IMR-90 (cell line): ENCODE results near the gene INF2. TPM values are rescaled to one million over a fixed set of nuclear protein-coding genes. Genes with fewer than 3 reads are reported as not detected.

Experiments used
- ATAC-seq: fragments of 200-7000 bp; cut with Tn5 transposase; 2 replicates; pipeline ENCODE4 v1.9.1; 2020; ENCODE audit warnings: low read depth, mild to moderate bottlenecking, moderate library complexity
- BruUV-seq: library from RNA; stranded (reverse); fragments of 400-500 nt; replicated peaks from 2 replicates; lab custom pipeline; 2021; lab: Mats Ljungman, UMichigan
- CTCF ChIA-PET: fragments of 300-600 bp; formaldehyde crosslinking; extraction: SDS; loops from one replicate; lab custom pipeline; 2021; ENCODE audit warnings: antibody characterized with exemption; lab: Yijun Ruan, JAX
- POLR2A ChIA-PET: fragments of 300-600 bp; sonication (Branson Sonifier 250); formaldehyde crosslinking; loops from one replicate; lab custom pipeline; 2022; ENCODE audit warnings: antibody characterized with exemption; ENCODE audit not compliant: unreplicated experiment; lab: Charles Lee
- DNase-seq: peaks from one replicate; pipeline ENCODE4 v3.0.0; 2013
- H2AFZ ChIP-seq: replicated peaks from 2 replicates; pipeline ENCODE3; 2013; ENCODE audit warnings: low read length, mild to moderate bottlenecking; ENCODE audit not compliant: poor library complexity
- H2AK5ac ChIP-seq: 2 replicates; pipeline ENCODE4 v1.6.1; 2013; ENCODE audit warnings: low read depth, low read length, inconsistent platforms
- H2AK9ac ChIP-seq: replicated peaks from 2 replicates; pipeline ENCODE3; 2013; ENCODE audit warnings: mild to moderate bottlenecking, low read depth, low read length, moderate library complexity; ENCODE audit not compliant: poor library complexity
- H2BK120ac ChIP-seq: 2 replicates; pipeline ENCODE4 v1.6.1; 2013; ENCODE audit warnings: low read depth, low read length, inconsistent platforms
- H2BK15ac ChIP-seq: 3 replicates; pipeline ENCODE4 v1.6.1; 2013; ENCODE audit warnings: low read depth, low read length, inconsistent platforms
- H2BK20ac ChIP-seq: 2 replicates; pipeline ENCODE4 v1.6.1; 2013; ENCODE audit warnings: low read depth, mild to moderate bottlenecking, inconsistent platforms, low read length, moderate library complexity
- H2BK5ac ChIP-seq: 2 replicates; pipeline ENCODE4 v1.6.1; 2013; ENCODE audit warnings: mild to moderate bottlenecking, low read depth, low read length, inconsistent platforms; ENCODE audit not compliant: poor library complexity, severe bottlenecking
- H3K14ac ChIP-seq: replicated peaks from 2 replicates; pipeline ENCODE4 v1.6.1; 2013; ENCODE audit warnings: low read depth, low read length, inconsistent platforms
- H3K18ac ChIP-seq: 2 replicates; pipeline ENCODE4 v1.6.1; 2013; ENCODE audit warnings: low read depth, low read length, control low read depth
- H3K23ac ChIP-seq: 2 replicates; pipeline ENCODE4 v1.6.1; 2013; ENCODE audit warnings: low read depth, low read length, inconsistent platforms
- H3K27ac ChIP-seq: 2 replicates; pipeline ENCODE4 v1.5.1; 2013; ENCODE audit warnings: mild to moderate bottlenecking, control low read depth, low read length; ENCODE audit not compliant: insufficient read depth
- H3K27me3 ChIP-seq: 2 replicates; pipeline ENCODE4 v1.6.1; 2013; ENCODE audit warnings: low read length; ENCODE audit not compliant: control insufficient read depth, insufficient read depth
- H3K36me3 ChIP-seq: 2 replicates; pipeline ENCODE4 v1.6.1; 2013; ENCODE audit warnings: low read length, mixed read lengths; ENCODE audit not compliant: control insufficient read depth, insufficient read depth
- H3K4ac ChIP-seq: 2 replicates; pipeline ENCODE4 v1.6.1; 2013; ENCODE audit warnings: low read depth, low read length, inconsistent platforms
- H3K4me1 ChIP-seq: 2 replicates; pipeline ENCODE4 v1.6.1; 2013; ENCODE audit warnings: low read length, mixed read lengths; ENCODE audit not compliant: control insufficient read depth, insufficient read depth
- H3K4me2 ChIP-seq: 2 replicates; pipeline ENCODE4 v1.6.1; 2013; ENCODE audit warnings: low read depth, mild to moderate bottlenecking, control low read depth, low read length, moderate library complexity
- H3K4me3 ChIP-seq: 2 replicates; pipeline ENCODE4 v1.5.1; 2013; ENCODE audit warnings: low read depth, mild to moderate bottlenecking, control low read depth, low read length, moderate library complexity; ENCODE audit not compliant: insufficient read depth
- H3K56ac ChIP-seq: 2 replicates; pipeline ENCODE4 v1.6.1; 2013; ENCODE audit warnings: low read length, inconsistent platforms; ENCODE audit not compliant: insufficient read depth; ENCODE audit errors: extremely low read depth
- H3K79me1 ChIP-seq, 2 experiments: 2 replicates each; pipeline ENCODE4 v1.6.1; 2013; ENCODE audit warnings: low read length in 2 of 2, inconsistent platforms in 1 of 2, low read depth in 1 of 2
- H3K9ac ChIP-seq: 2 replicates; pipeline ENCODE4 v1.6.1; 2013; ENCODE audit warnings: low read depth, low read length, control low read depth
- H3K9me1 ChIP-seq: 2 replicates; pipeline ENCODE4 v1.6.1; 2013; ENCODE audit warnings: low read length, inconsistent platforms; ENCODE audit not compliant: insufficient read depth
- H3K9me3 ChIP-seq: 2 replicates; pipeline ENCODE4 v1.6.1; 2013; ENCODE audit warnings: low read length; ENCODE audit not compliant: control insufficient read depth, insufficient read depth
- H4K20me1 ChIP-seq: 2 replicates; pipeline ENCODE4 v1.6.1; 2013; ENCODE audit warnings: low read length, inconsistent platforms; ENCODE audit not compliant: insufficient read depth
- H4K5ac ChIP-seq: 2 replicates; pipeline ENCODE4 v1.6.1; 2013; ENCODE audit warnings: mild to moderate bottlenecking, low read depth, low read length, control low read depth
- H4K8ac ChIP-seq, 2 experiments: 2 replicates each; pipeline ENCODE4 v1.6.1; 2013; ENCODE audit warnings: low read depth in 2 of 2, low read length in 2 of 2, control low read depth in 1 of 2, inconsistent platforms in 1 of 2
- H4K91ac ChIP-seq: 2 replicates; pipeline ENCODE4 v1.6.1; 2013; ENCODE audit warnings: low read depth, low read length, inconsistent platforms; ENCODE audit not compliant: insufficient read depth
- BHLHE40 ChIP-seq: fragments of 150-350 bp; IDR thresholded peaks from 2 replicates; pipeline ENCODE4 v1.6.1; 2016; ENCODE audit warnings: mild to moderate bottlenecking, low read depth, low read length
- CHD1 ChIP-seq: IDR thresholded peaks from 2 replicates; pipeline ENCODE4 v1.6.1; 2012; ENCODE audit warnings: low read depth, low read length, improper control_type of control experiment
- FOS ChIP-seq: fragments of 150-350 bp; IDR thresholded peaks from 2 replicates; pipeline ENCODE4 v1.6.1; 2016; ENCODE audit warnings: low read depth, low read length
- MAZ ChIP-seq: IDR thresholded peaks from 2 replicates; pipeline ENCODE4 v1.6.1; 2012; ENCODE audit warnings: low read depth, mild to moderate bottlenecking, low read length, improper control_type of control experiment, moderate library complexity, borderline replicate concordance
- MXI1 ChIP-seq: IDR thresholded peaks from 2 replicates; pipeline ENCODE4 v1.6.1; 2012; ENCODE audit warnings: low read depth, mild to moderate bottlenecking, low read length, moderate library complexity, borderline replicate concordance
- NFE2L2 ChIP-seq: fragments of 150-350 bp; IDR thresholded peaks from 2 replicates; pipeline ENCODE4 v1.6.1; 2016; ENCODE audit warnings: low read depth, mild to moderate bottlenecking, low read length
- POLR2A ChIP-seq: IDR thresholded peaks from 2 replicates; pipeline ENCODE4 v1.6.1; 2012; ENCODE audit warnings: mild to moderate bottlenecking, low read depth, low read length
- RCOR1 ChIP-seq: IDR thresholded peaks from 2 replicates; pipeline ENCODE4 v1.6.1; 2012; ENCODE audit warnings: mild to moderate bottlenecking, low read length, improper control_type of control experiment; ENCODE audit not compliant: insufficient replicate concordance
- RFX5 ChIP-seq: IDR thresholded peaks from 2 replicates; pipeline ENCODE4 v1.8.0; 2012; ENCODE audit warnings: low read depth, mild to moderate bottlenecking, low read length, moderate library complexity
- SMC3 ChIP-seq: fragments of 150-350 bp; IDR thresholded peaks from 2 replicates; pipeline ENCODE4 v1.6.1; 2016; ENCODE audit warnings: low read depth, mild to moderate bottlenecking, antibody characterized with exemption, low read length, moderate library complexity
- WGBS, 2 experiments: methylation state at CpG; one replicate each; pipeline versions ENCODE4 v1.1.5 to v1.1.7; 2013; ENCODE audit warnings: missing lambda C conversion rate in 2 of 2; ENCODE audit not compliant: insufficient read length in 1 of 2; ENCODE audit errors: extremely low coverage in 2 of 2; 5-methylcytosine and 5-hydroxymethylcytosine counted together
- dilution Hi-C: fragments of 300-500 bp; cut with HindIII; formaldehyde crosslinking; loops from one replicate; pipeline ENCODE4 v1.14.3; 2018; ENCODE audit warnings: low sequenced_read_pairs; ENCODE audit not compliant: unreplicated experiment
- in situ Hi-C: fragments of 300-500 bp; cut with MboI; formaldehyde crosslinking; loops from 3 replicates; pipeline ENCODE4 v1.14.3; 2019; ENCODE audit warnings: low sequenced_read_pairs, inconsistent platforms, mixed read lengths
- intact Hi-C: fragments of 100-400 bp; cut with micrococcal nuclease; formaldehyde crosslinking; loops from 2 replicates; pipeline ENCODE4 v1.10.0; 2022
- polyA plus RNA-seq, 3 experiments: library from polyadenylated mRNA; depleted of rRNA; stranded (reverse); fragments of >200 nt; gene quantifications; 2 replicates each; pipeline ENCODE4 v1.2.3, GENCODE V29; 2012; ENCODE audit warnings: low replicate concordance in 1 of 3
- total RNA-seq: library from RNA; depleted of rRNA; stranded (reverse); fragments of >200 nt; gene quantifications from 2 replicates; pipeline ENCODE4 v1.2.3, GENCODE V29; 2012
- TF ChIP-seq, protein P1 (sequence below): fragments of 150-350 bp; IDR thresholded peaks from 2 replicates; pipeline ENCODE4 v1.6.1; 2017; ENCODE audit warnings: mild to moderate bottlenecking, antibody characterized with exemption, low read length, low read depth
- TF ChIP-seq, protein P2 (sequence below): conservative IDR thresholded peaks from 2 replicates; pipeline ENCODE4 v1.5.1; 2012; ENCODE audit warnings: mild to moderate bottlenecking, low read depth, low read length, improper control_type of control experiment

Gene INF2
- total and polyA plus RNA-seq, 2 of the 4 experiments (the other 2 are of a cell fraction), result 16.8 to 62.1 TPM

DNA sequence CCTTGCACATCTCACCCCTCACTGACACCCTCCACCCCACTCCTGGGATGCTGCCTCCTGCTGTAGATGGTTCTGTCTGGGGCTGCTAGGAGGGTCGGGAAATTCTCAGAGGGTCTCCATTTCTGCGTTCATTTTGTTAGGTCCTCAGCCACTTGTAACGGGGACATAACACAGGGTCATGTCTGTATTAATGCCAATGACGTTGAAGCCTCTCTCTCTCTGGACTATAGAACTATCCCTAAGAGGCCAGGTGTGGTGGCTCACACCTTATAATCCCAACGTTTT lies 78.2 kb downstream of the INF2 start:
- H3K27ac ChIP-seq, result no peak overlapping the region
- in situ Hi-C loops (loop anchor here (5.0 kb wide), 1 partner anchor 55 kb away; no protein-coding TSS in a partner anchor), dilution Hi-C loops (no loop called here), intact Hi-C loops (no loop called here)
- H3K79me1 ChIP-seq, result peaks cover 0 to 6% of the 10 kb centered on the region in 2 experiments; a peak in 1 of 4 replicates
- H3K9ac ChIP-seq, result no peak overlapping the region
- H3K4ac ChIP-seq, result no peak overlapping the region
- no peaks in the 10 kb centered on the region for H3K27me3 ChIP-seq
- no peak overlapping the region for H3K4me3 ChIP-seq
- no peak overlapping the region for H2BK15ac ChIP-seq
- no peak overlapping the region for H3K4me2 ChIP-seq
- CTCF ChIA-PET, result no interaction called here
- TF ChIP-seq NFE2L2 (no peak), RCOR1 (no peak), FOS (no peak), CHD1 (no peak), RFX5 (no peak), SMC3 (no peak), MXI1 (no peak), MAZ (no peak), BHLHE40 (no peak), POLR2A (no peak)
- TF ChIP-seq, protein P1, sequence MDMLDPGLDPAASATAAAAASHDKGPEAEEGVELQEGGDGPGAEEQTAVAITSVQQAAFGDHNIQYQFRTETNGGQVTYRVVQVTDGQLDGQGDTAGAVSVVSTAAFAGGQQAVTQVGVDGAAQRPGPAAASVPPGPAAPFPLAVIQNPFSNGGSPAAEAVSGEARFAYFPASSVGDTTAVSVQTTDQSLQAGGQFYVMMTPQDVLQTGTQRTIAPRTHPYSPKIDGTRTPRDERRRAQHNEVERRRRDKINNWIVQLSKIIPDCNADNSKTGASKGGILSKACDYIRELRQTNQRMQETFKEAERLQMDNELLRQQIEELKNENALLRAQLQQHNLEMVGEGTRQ, result no peak
- TF ChIP-seq, protein P2, sequence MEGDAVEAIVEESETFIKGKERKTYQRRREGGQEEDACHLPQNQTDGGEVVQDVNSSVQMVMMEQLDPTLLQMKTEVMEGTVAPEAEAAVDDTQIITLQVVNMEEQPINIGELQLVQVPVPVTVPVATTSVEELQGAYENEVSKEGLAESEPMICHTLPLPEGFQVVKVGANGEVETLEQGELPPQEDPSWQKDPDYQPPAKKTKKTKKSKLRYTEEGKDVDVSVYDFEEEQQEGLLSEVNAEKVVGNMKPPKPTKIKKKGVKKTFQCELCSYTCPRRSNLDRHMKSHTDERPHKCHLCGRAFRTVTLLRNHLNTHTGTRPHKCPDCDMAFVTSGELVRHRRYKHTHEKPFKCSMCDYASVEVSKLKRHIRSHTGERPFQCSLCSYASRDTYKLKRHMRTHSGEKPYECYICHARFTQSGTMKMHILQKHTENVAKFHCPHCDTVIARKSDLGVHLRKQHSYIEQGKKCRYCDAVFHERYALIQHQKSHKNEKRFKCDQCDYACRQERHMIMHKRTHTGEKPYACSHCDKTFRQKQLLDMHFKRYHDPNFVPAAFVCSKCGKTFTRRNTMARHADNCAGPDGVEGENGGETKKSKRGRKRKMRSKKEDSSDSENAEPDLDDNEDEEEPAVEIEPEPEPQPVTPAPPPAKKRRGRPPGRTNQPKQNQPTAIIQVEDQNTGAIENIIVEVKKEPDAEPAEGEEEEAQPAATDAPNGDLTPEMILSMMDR, result no peak
- no peak overlapping the region for H3K56ac ChIP-seq
- H3K23ac ChIP-seq, result no peak overlapping the region
- H4K8ac ChIP-seq, result no peak overlapping the region
- no peak overlapping the region for H2AK5ac ChIP-seq
- no peak overlapping the region for H3K14ac ChIP-seq
- H3K36me3 ChIP-seq, result peaks cover 23% of the 10 kb centered on the region
- no peak overlapping the region for H4K5ac ChIP-seq
- no peak overlapping the region for H2AK9ac ChIP-seq
- H2BK120ac ChIP-seq, result no peak overlapping the region
- no peak for DNase-seq
- peaks cover 14% of the 10 kb centered on the region for H4K20me1 ChIP-seq
- POLR2A ChIA-PET, result no interaction called here
- peaks cover 5% of the 10 kb centered on the region for H3K4me1 ChIP-seq
- no peak overlapping the region for H2BK20ac ChIP-seq
- H2AFZ ChIP-seq, result no peak overlapping the region
- ATAC-seq, result no peak
- H3K9me1 ChIP-seq, result no peaks in the 10 kb centered on the region
- H3K9me3 ChIP-seq, result no peaks in the 10 kb centered on the region; the same call in 1 of the 2 replicates
- H3K18ac ChIP-seq, result no peak overlapping the region
- H4K91ac ChIP-seq, result no peak overlapping the region
- H2BK5ac ChIP-seq, result no peak overlapping the region
- BruUV-seq, result no TSS peak
- WGBS, 2 experiments, result 100% methylated on average over 2 of the region's 5 CpGs; no CpG with 5 or more reads in 1 of the 2 experiments
